DOHH2 (cell line): ENCODE results near the gene TDRD10.

ENCODE experiments used
- H3F3A ChIP-seq: fragments of 200-600 bp; sonication (generic), shearing (Covaris generic); 2 replicates; pipeline ENCODE4 v1.6.0; 2016; ENCODE audit warnings: antibody characterized with exemption, mild to moderate bottlenecking; ENCODE audit not compliant: control insufficient read depth, insufficient read depth
- H3K27ac ChIP-seq: fragments of 200-600 bp; sonication (generic); 2 replicates; pipeline ENCODE4 v1.5.1; 2014; ENCODE audit warnings: low read depth, mild to moderate bottlenecking, low read length, moderate library complexity
- H3K27me3 ChIP-seq: fragments of 200-600 bp; sonication (generic); 2 replicates; pipeline ENCODE4 v1.6.1; 2014; ENCODE audit warnings: mild to moderate bottlenecking, low read length, mixed read lengths; ENCODE audit not compliant: control insufficient read depth
- H3K36me3 ChIP-seq: fragments of 200-600 bp; sonication (generic); 2 replicates; pipeline ENCODE4 v1.6.1; 2014; ENCODE audit warnings: mild to moderate bottlenecking, low read length, moderate library complexity, mixed read lengths; ENCODE audit not compliant: control insufficient read depth
- H3K4me1 ChIP-seq: fragments of 200-600 bp; sonication (generic); 2 replicates; pipeline ENCODE4 v1.6.1; 2014; ENCODE audit warnings: mild to moderate bottlenecking, low read length, mixed read lengths; ENCODE audit not compliant: control insufficient read depth
- H3K4me2 ChIP-seq: fragments of 200-600 bp; sonication (generic); 2 replicates; pipeline ENCODE4 v1.6.0; 2014; ENCODE audit warnings: mild to moderate bottlenecking, low read length, moderate library complexity
- H3K4me3 ChIP-seq: fragments of 200-600 bp; sonication (generic); 2 replicates; pipeline ENCODE4 v1.5.1; 2014; ENCODE audit warnings: mild to moderate bottlenecking, low read length, mixed read lengths
- H3K79me2 ChIP-seq: fragments of 200-600 bp; sonication (generic); 2 replicates; pipeline ENCODE4 v1.6.1; 2014; ENCODE audit warnings: mild to moderate bottlenecking, low read length, mixed read lengths; ENCODE audit not compliant: control insufficient read depth
- H3K9me2 ChIP-seq: fragments of 200-600 bp; sonication (generic); replicated peaks from 2 replicates; pipeline ENCODE4 v1.6.1; 2014; ENCODE audit warnings: mild to moderate bottlenecking, low read length, mixed read lengths; ENCODE audit not compliant: control insufficient read depth
- H3K9me3 ChIP-seq: fragments of 200-600 bp; sonication (generic); 2 replicates; pipeline ENCODE4 v1.6.1; 2014; ENCODE audit warnings: antibody characterized with exemption, low read length, mixed read lengths; ENCODE audit not compliant: control insufficient read depth, insufficient read depth
- H4K20me1 ChIP-seq: fragments of 200-600 bp; sonication (generic); 2 replicates; pipeline ENCODE4 v1.6.0; 2014; ENCODE audit warnings: low read depth, mild to moderate bottlenecking, antibody characterized with exemption, low read length, moderate library complexity; ENCODE audit not compliant: control insufficient read depth, insufficient read depth
- EZH2phosphoT487 ChIP-seq: fragments of 200-600 bp; sonication (generic); IDR thresholded peaks from 2 replicates; pipeline ENCODE4 v1.6.1; 2017; ENCODE audit warnings: borderline replicate concordance, mild to moderate bottlenecking, antibody characterized with exemption, low read length, moderate library complexity, mixed read lengths
- TF ChIP-seq, protein P1 (sequence below): fragments of 200-600 bp; sonication (generic); IDR thresholded peaks from one replicate; pipeline ENCODE4 v1.5.1; 2014; ENCODE audit warnings: antibody characterized with exemption, mild to moderate bottlenecking, low read depth, low read length; ENCODE audit not compliant: poor library complexity, severe bottlenecking

TDRD10 gene

DNA sequence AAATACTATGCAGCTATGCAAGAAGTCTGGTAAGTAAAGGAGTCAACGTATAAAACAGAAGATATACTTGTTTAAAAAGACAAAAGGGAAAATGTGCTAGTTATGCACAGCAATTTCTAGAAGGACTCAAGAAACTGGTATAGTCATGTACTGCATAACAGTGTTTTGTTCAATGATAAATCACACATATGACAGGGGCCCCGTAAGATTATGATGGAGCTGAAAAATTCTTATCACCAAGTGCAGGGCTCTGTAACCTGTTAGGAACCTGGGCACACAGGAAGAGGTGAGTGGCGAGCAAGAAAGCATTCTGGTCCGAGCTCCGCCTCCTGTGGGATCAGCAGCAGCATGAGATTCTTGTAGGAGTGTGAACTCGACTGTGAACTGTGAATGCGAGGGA is 92.8 kb downstream of the TDRD10 start:
- H4K20me1 ChIP-seq = no peaks in the 10 kb centered on the region
- H3K27me3 ChIP-seq = no peaks in the 10 kb centered on the region
- H3K27ac ChIP-seq = no peak overlapping the region
- peaks cover 96% of the 10 kb centered on the region for H3K36me3 ChIP-seq
- H3K9me3 ChIP-seq = no peaks in the 10 kb centered on the region
- H3F3A ChIP-seq = no peaks in the 10 kb centered on the region
- TF ChIP-seq, protein P1, sequence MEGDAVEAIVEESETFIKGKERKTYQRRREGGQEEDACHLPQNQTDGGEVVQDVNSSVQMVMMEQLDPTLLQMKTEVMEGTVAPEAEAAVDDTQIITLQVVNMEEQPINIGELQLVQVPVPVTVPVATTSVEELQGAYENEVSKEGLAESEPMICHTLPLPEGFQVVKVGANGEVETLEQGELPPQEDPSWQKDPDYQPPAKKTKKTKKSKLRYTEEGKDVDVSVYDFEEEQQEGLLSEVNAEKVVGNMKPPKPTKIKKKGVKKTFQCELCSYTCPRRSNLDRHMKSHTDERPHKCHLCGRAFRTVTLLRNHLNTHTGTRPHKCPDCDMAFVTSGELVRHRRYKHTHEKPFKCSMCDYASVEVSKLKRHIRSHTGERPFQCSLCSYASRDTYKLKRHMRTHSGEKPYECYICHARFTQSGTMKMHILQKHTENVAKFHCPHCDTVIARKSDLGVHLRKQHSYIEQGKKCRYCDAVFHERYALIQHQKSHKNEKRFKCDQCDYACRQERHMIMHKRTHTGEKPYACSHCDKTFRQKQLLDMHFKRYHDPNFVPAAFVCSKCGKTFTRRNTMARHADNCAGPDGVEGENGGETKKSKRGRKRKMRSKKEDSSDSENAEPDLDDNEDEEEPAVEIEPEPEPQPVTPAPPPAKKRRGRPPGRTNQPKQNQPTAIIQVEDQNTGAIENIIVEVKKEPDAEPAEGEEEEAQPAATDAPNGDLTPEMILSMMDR = no peak
- TF ChIP-seq EZH2phosphoT487 = no peak
- H3K4me1 ChIP-seq = no peaks in the 10 kb centered on the region
- H3K9me2 ChIP-seq = no peaks in the 10 kb centered on the region
- H3K79me2 ChIP-seq = peaks cover 12% of the 10 kb centered on the region
- H3K4me3 ChIP-seq = no peak overlapping the region
- H3K4me2 ChIP-seq = no peak overlapping the region

DNA sequence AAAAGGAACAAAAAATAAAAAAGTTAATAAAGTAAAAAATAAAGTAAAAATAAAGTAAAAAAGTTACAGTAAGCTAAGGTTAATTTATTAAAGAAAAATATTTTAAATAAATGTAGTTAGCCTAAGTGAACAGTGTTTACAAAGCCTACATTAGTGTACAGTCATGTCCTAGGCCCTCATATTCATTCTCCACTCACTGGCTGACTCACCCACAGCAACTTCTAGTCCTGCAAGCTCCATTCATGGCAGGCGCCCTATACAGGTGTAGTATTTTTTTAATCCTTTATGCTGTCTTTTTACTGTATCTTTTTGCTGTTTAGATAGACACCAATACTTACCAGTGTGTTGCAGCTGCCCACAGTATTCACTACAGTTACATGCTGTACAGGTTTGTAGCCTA is 93.6 kb downstream of the TDRD10 start:
- H3K27me3 ChIP-seq = no peaks in the 10 kb centered on the region
- peaks cover 92% of the 10 kb centered on the region for H3K36me3 ChIP-seq
- TF ChIP-seq EZH2phosphoT487 = no peak
- TF ChIP-seq, protein P1 = no peak
- H3F3A ChIP-seq = no peaks in the 10 kb centered on the region
- no peaks in the 10 kb centered on the region for H3K9me3 ChIP-seq
- peaks cover 17% of the 10 kb centered on the region for H3K79me2 ChIP-seq
- no peak overlapping the region for H3K27ac ChIP-seq
- H4K20me1 ChIP-seq = no peaks in the 10 kb centered on the region
- H3K4me2 ChIP-seq = no peak overlapping the region
- no peaks in the 10 kb centered on the region for H3K4me1 ChIP-seq
- no peak overlapping the region for H3K4me3 ChIP-seq
- H3K9me2 ChIP-seq = no peaks in the 10 kb centered on the region
